HG02870 (cell line): ENCODE data around the gene CLCNKA.
"Not testable (repeated sequence)": the region's sequence is repeated elsewhere in the genome, so short reads cannot be mapped to it uniquely, and the experiment has no call there.

Experiments used
- ATAC-seq: cut with Tn5 transposase; IDR thresholded peaks from one replicate; pipeline ENCODE4 v1.9.1; 2021; ENCODE audit warnings: mild to moderate bottlenecking, moderate library complexity; ENCODE audit not compliant: unreplicated experiment

CLCNKA gene

DNA sequence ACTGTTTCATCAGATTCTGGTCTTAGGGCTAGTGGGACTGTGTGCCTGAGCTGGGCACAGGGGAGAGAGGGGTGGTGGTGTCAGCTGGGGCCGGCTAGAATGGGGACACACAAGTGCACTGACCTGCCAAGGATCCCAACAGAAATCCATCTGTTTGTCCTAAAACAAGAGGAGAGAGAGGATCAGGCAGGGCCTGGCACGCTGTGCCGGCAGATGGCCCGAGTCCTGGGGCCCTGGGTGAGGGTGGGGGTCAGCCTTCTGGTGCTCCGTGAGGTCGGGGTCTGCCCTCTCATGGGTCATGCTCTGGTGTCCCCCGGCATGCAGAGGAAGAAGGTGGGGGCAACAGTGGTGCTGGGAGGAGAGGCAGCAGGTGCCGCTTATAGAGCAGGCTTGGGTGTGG is 18.0 kb downstream of the CLCNKA start:
- ATAC-seq, result not testable (repeated sequence)

- no peak for ATAC-seq
These were observed 19.4 kb downstream of the CLCNKA start for GRCh38 chr1:16041200-16041599.

- no peak for ATAC-seq
These were observed 20.3 kb downstream of the CLCNKA start for GRCh38 chr1:16042096-16042495.

DNA sequence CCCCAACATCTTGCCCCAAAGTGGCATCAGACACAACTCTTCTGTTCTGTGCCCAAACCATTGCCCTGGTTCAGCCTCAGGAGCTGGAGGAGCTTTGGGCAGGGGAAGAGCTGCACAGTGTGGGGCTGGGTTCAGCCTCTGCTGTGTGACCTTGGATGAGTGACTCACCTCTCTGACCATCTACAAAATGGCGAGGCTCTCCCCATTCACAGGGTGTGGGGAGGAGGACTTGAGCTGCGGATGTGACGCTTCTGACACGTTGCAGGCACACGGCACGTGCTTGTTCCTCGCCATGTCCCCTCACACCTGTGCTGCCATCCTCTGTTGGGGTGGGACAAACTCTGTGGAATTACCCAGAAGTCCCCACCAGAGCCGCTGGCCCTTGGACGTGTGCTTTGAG is 20.8 kb downstream of the CLCNKA start:
- not testable (repeated sequence) for ATAC-seq

GRCh38 chr1:16043521-16043920 is 21.7 kb downstream of the CLCNKA start, which contains the start of gene CLCNKB:
TSS of gene CLCNKB (plus strand) at chr1:16043782. CDS start at chr1:16044493, 711 bp downstream.
- no peak for ATAC-seq

DNA sequence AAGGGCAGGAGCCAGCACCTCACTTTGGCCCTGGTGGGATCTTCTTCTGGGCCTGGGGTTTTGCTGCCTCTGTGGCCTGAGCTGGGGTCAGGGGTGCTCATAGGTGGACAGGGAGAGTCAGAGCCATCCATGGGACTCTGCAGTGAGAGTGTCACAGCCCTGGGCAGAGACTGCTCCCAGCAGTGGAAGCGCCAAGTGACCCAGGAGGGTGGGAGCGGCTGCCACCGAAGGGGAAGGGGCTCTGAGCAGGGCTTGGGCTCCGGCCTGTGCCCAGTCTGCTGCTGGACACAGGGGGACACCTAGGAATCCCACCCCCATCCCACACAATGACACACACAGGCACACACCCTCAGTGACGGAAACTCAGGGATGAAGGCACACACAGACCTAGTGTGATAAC is 22.1 kb downstream of the CLCNKA start:
- ATAC-seq, result no peak

GRCh38 chr1:16046842-16047241 is 25.0 kb downstream of the CLCNKA start:
- no peak for ATAC-seq

DNA sequence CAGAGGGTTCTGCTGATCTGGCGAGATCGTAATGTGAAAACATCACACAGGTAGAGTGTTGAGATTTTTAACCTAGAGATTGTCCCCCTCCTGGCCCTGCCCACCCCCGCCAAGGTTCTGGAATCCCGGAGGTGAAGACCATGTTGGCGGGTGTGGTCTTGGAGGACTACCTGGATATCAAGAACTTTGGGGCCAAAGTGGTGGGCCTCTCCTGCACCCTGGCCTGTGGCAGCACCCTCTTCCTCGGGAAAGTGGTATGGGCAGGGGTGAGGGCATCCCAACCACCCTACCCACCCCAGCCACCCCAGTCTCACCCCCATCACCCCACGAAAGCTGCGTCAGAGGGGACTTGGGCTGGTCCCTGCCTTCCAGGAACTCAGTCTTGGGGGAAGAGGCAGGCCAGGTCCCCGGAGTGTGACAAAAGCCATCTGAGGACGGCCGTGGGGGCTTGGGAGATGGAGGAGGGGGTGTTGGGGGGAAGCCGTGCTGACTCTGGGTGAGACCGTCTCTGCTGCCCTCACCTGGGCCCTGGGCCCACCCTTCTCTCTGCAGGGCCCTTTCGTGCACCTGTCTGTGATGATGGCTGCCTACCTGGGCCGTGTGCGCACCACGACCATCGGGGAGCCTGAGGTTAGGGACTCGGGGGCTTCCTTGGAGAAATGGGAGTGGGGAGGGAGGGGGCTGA is 26.1 kb downstream of the CLCNKA start:
- ATAC-seq, result no peak

- ATAC-seq, result no peak
These were observed 26.8 kb downstream of the CLCNKA start for GRCh38 chr1:16048573-16049189.

DNA sequence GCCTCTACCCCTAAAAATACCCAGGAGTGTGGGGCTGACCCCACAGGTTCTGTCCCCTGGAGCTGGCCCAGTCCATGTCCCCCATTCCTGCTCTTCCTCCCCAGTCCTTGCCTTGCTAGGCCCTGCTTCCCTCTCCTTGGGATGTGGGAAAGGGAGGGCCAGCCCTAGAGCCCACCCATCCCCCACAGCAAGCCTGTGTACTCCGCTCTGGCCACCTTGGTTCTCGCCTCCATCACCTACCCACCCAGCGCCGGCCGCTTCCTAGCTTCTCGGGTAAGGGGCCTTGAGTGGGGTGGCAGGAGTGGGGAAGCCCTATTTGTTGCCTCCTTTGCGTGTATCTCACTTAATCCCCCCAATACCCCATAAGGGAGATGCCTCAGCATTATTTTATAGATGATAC is 28.5 kb downstream of the CLCNKA start:
- no peak for ATAC-seq

DNA sequence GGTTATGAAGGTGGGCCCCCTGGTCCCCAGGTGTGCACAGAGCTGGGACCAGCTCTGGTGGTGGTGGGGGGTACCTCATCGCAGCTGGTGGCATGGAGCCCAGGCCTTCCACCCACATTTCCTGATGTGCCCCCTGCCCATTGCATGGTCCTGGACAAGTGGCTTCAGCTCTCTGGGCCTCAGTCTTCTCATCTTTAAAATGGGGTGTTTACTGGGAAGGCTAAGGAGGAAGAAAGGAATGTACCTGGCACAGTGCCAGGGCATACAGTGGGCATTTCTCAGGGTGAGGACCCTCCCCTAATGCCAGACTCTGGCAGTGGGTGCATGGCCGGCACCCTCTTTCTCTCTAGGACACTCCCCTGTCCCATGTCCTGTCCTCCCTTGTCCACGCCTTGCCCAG is 29.2 kb downstream of the CLCNKA start:
- no peak for ATAC-seq

GRCh38 chr1:16051949-16052348 is 30.1 kb downstream of the CLCNKA start:
- not testable (repeated sequence) for ATAC-seq

DNA sequence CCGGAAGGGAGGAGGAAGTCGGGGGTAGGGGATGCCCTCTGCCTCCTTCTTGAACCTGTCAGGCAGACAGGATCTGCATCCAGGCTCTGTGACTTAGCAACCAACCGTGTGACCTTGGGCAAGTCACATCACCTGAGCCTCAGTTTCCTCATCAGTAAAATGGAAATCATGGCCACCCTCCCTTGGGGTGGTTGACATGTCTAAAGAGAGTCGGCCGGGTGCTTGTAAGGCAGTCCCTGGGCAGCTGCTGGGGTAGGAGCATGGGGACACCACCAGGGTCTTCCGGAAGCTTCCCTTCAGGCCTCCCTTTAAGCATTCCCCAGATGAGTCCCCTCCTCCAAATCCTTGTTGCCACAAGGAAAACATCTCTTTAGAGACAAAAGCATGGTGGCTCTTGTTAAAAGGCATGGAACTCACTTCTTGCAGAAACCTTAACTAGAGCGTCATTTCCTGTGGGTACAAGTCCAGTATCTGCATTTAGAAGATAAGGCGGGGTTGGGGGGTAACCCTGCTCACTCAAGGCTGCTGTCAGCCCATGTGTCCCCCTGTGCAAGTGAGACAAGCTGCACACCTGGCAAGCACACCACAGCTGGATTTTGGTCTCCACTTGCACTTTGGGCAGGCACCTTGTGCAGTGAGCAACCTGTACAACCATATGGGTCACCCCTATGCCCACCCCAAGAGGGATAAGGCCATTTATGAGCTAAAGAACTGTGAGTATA is 32.1 kb downstream of the CLCNKA start:
- ATAC-seq, result no peak

- ATAC-seq, result no peak
These were observed 33.0 kb downstream of the CLCNKA start for GRCh38 chr1:16054598-16055540.

DNA sequence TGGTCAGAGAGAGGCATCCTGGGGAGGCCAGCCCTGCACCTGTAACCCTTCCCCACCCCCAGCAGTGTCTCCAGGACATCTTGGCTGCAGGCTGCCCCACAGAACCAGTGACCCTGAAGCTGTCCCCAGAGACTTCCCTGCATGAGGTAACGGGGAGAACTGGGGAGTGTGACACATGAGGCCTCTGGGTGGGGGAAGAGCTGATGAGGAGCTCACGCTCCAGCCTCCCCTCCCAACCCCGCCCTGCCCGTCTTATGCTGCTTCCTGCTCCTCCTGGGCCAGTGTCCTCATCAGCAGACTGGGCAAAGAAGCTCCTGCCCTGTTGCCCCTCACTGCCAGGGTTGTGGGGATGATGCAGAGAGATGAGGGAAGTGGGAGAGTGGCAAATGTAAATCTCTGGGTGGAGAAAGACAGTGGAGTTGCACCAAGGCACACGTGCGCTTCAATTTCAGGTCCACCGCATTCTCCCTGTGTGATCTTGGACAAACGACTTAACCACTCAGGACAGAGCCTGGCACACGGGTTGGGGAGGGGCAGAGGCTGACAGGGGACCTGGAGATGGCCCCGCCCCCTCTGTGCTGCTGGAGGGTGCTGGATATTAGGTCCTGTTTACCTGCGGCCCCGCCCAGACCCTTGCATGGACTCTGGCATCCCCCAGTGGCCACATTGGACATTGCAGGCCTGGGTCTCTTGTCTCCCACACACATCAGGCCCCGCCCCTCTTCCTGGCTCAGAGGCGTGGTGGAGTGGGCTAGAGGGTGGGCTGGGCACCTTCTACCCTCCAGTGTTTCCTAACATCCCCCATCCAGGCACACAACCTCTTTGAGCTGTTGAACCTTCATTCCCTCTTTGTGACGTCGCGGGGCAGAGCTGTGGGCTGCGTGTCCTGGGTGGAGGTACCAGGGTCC is 34.0 kb downstream of the CLCNKA start:
- no peak for ATAC-seq

- not testable (repeated sequence) for ATAC-seq
These were observed 34.7 kb downstream of the CLCNKA start for GRCh38 chr1:16056521-16056912.

- not testable (repeated sequence) for ATAC-seq
These were observed 35.6 kb downstream of the CLCNKA start for GRCh38 chr1:16057314-16057915.

DNA sequence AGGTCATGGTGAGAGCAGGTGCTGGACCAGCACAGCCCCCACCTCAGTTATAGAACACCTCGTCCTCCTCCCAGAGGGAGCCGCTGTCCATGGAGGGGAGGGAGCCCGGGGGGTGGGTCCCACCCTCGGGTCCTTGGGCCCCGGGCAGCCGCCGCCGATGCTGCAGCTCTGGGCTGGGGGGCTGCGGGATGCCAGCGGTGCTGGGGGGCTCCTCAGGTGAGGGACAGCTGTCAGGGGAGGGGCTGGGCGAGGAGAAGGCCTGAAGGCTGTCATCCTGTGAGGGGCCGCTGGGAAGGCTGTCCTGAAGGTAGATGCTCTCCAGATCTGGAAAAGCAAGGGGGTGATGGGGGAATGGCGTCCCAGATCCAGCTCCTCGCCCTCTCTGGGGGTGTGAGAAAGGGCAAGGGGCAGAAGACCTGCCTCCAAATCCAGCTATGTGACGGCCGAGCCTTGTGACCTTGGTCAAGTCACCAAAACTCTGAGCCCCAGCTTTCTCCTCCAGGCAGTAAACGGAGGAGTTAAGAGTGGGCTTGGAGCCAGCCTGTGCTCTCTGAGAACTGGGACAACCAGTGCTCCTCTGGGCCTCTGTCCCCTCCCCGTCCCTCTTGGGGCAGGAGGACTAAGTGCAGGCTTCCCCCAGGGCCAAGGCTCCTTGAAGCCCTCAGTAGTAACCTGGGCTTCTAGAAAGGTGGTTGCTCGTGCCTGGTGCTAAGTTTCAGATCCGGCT is 36.7 kb downstream of the CLCNKA start:
- not testable (repeated sequence) for ATAC-seq

GRCh38 chr1:16061266-16061665 is 39.4 kb downstream of the CLCNKA start:
- ATAC-seq, result no peak
